GM21717 (cell line): ENCODE results near the gene GZMM.

Experiments used
- ATAC-seq: cut with Tn5 transposase; IDR thresholded peaks from one replicate; pipeline ENCODE4 v1.9.1; 2021; ENCODE audit warnings: mild to moderate bottlenecking, moderate library complexity; ENCODE audit not compliant: unreplicated experiment

GZMM gene

DNA sequence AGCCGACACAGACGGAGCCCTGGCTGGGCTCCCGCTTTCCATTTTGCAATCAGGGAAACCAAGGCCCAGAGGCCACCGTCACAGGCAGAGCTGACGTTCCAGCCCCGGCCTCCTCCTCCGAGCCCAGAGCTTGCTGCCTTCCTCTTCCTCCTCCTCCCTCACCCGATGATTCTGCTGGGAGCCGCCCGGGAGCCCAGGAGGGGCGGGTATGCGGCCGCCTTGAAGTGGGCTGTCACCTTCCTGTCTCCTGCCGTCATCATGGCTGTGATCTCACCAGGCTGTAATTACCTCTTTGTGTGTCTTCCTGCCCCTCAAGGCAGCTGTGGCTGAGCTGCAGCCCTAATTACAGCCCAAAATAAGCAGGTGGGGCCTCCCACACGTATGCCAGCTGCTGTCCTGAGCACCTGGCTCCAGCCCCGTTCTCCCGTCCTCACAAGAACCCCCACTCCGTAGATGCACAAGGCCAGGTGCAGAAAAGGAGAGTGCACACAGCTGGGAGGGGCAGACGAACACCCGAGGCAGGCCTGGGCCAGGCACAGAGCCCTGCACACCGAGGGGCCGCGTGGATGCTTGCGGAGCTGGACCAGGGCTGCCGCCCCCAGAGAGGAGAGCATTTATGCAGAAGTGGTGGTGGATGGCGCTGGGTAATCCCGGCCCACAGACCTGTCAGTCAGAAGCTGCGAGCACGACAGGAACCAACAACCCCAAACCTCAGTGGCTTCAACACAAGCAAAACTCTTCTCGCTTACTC is 32.6 kb upstream of the GZMM start:
- ATAC-seq, result no peak

DNA sequence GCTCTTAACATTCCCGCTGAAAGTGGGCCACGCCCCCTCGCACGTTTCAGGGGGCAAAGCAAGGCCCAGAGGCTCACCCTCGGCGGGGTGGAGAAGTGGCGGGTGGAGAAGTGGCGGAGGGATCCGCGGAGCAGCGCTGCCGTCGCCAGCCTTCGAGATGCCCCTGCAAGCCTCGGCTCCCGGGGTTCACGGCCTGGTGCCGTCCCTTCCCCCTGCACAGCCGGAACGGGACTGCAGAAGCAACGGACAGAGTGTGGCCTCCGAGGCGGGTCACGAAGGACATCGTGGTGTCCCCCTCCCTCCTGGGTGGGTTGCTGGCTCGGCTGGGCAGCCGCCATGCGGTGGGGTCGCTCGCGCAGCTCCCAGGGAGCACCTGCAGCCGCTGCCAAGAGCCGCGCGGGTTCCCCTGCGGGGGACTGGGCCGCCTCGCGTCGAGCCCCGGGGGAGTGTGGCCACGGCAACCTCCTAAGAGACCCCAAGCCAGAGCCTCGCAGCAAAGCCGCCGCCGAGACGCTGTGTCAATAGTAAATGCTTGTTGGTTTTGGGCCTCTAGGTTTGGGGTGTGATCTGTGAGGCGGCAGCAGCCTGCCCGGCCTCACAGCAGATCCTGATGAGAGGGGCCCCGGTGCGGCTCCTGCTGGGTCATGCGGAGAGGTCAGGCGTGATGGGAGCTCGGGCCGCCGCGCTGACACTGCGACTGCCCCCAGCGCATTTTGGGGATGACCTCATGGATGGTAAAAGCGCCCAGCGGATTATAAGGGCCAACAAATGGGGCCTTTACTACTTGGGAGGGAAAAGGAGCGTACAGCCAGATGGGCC is 31.1 kb upstream of the GZMM start:
- ATAC-seq, result no peak

DNA sequence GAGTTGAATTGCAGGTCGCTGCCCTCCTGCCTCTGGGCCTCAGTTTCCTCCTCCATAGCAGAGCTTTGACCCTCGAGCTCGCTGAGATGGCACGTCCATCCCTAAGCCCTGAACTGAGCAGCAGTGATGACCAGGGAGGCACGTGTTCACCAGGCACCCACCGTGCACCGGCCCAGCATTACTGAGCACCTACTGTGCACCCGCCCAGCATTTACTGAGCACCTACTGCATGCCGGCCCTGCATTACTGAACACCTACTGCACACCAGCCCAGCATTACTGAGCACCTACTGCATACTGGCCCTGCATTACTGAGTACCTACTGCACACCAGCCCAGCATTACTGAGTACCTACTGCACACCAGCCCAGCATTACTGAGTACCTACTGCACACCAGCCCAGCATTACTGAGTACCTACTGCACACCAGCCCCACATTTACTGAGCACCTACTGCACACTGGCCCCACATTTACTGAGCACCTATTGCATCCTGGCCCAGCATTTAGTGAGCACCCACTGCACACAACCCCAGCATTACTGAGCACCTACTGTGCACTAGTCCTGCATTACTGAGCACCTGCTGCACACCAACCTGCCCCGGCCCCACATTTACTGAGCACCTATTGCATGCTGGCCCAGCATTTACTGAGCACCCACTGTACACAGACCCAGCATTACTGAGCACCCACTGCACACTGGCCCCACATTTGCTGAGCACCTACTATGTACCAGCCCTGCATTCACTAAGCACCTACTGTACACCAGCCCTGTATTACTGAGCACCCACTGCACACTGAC is 30.3 kb upstream of the GZMM start:
- no peak for ATAC-seq

DNA sequence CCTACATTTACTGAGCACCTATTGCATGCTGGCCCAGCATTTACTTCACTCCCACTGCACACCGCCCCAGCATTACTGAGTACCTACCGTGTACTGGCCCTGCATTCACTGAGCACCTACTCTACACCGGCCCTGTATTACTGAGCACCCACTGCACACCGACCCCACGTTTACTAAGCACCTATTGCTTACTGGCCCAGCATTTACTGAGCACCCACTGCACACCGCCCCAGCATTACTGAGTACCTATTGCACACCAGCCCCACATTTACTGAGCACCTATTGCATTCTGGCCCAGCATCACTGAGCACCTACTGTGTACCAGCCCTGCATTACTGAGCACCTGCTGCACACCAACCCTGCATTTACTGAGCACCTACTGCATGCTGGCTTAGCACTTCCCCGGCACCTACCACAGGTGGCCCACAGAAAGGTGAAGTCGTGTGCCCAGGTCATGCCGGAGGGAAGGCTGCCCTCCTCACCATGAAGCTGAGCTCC is 29.6 kb upstream of the GZMM start:
- no peak for ATAC-seq

DNA sequence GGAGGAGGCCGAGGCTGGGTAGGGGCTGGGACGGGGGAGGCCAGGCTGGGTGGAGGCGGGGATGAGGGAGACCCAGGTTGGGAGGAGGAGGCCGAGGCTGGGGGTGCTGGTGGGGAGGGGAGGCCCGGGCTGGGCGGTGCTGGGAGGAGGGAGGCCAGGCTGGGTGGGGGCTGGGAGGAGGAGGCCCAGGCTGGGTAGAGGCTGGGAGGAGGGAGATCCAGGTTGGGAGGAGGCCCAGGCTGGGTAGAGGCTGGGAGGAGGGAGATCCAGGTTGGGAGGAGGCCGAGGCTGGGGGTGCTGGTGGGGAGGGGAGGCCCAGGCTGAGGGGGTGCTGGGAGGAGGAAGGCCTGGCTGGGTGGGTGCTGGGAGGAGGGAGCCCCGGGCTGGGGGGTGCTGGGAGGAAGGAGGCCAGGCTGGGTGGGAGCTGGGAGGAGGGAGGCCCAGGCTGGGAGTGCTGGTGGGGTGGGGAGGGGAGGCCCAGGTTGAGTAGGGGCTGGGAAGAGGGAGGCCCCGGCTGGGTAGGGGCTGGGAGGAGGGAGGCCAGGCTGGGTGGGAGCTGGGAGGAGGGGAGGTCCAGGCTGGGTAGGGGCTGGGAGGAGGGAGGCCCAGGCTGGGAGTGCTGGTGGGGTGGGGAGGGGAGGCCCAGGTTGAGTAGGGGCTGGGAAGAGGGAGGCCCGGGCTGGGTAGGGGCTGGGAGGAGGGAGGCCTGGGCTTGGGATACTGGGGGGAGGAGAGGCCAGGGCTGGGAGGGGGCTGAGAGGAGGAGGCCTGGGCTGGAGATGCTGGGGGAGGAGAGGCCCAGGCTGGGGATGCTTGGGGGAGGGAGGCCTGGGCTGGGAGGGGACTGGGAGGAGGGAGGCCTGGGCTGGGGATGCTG is 25.9 kb upstream of the GZMM start:
- no peak for ATAC-seq

DNA sequence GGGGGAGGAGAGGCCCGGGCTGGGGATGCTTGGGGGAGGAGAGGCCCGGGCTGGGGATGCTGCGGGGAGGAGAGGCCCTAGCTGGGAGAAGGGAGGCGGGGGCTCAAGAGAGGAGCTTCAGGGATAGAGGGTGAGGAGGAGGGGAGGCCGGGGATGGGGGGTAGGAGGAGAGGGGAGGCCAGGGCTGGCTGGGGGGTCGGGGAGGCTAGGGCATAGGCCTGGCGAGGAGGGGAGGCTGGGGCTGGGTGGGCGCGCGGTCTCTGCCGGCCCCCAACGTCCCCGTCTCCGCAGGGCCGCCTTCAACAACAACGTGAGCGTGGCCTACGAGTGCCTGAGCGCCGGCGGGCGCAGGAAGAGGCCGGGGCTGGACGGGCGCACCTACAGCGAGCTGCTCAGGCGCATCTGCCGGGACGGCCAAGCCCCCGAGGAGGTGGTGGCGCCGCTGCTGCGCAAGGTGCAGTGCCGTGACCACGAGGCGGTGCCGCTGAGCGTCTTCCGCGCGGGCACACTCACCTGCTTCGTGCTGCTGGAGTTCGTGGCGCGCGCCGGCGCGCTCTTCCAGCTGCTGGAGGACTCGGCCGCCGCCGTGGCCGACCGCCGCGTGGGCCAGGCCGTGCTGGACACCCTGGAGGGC is 25.1 kb upstream of the GZMM start:
- no peak for ATAC-seq

DNA sequence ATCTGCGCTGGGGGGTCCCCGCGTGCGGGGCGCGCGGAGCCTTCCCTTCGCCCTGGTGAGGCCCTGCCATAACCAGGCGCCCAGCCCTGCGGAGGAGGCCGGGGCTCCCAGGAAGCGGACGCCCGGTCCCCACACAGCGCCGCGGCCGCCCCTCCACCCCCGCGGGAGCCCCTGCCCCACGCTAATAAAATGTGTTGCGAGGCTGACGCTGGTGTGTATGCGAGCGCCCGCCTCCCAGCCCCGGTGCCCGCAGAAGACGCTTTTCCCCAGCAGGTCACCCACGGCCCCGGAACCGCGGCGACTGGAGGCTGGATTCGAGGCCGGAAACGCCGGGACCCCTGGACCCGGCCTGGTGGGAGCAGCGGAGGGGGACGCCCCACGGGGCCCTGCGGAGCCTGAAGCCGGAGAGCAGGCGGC is 24.4 kb upstream of the GZMM start:
- no peak for ATAC-seq

DNA sequence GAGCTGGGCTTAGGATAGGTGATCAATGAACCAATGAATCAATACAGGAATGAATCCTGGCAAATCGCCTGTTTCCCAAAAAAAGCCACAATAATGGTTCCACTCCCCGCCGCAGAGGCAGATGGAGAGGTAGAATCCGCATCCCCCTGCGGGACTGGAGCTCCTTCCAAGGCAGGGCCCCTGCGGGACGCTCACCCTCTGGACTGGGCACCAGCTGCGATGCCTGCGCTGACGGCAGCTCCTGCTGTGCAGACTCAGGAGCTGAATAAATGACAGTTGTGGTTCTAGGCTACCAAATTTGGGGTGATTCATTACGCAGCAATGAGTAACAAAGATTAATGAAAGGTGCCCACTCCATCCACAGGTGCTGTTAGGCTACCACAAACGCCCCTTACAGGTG is 21.1 kb upstream of the GZMM start:
- no peak for ATAC-seq

DNA sequence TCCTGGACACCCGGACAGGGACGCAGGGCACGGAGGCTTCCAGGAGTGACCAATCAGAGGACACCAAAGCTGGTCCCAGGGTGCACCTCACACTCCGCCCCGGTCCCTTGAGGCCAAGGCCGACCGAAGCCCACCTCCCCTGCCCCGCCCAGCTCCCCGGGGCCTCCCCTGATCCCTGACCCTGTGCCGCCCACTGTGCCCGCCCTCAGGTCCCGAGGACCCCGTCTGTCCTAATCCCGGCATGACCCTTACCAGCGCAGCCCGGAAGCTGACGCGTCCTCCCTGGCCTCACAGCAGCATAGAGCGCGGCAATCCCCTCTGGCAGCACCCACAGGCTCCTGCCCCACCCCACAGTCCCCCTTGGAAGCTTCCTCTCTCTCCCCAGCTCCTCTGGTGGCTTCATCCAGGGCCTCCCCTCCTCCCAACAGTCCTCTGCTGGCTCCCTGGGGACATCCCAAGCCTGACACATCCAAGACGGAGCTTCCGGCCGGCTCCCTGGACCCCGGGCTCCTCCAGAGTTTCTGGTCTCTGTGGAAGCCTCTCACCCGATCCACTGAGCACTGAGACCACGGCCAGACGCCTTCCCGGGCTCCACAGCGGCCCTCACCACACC is 19.7 kb upstream of the GZMM start:
- no peak for ATAC-seq

DNA sequence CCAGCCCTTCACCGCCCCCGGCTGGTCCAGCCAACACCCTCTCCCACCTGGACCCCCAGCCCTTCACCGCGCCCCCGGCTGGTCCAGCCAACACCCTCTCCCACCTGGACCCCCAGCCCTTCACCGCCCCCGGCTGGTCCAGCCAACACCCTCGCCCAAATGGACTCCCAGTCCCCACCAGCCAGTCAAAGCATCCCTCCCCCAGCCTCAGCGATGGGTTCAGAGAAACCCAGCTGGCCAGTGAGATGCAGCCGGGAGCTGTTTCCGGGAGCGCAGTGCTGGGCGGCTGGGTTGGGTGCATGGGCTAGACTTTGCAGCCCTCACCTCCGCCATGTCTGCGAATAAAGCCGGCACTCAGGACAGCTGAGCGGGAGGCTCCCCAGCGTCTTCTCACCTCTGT is 18.8 kb upstream of the GZMM start:
- no peak for ATAC-seq

DNA sequence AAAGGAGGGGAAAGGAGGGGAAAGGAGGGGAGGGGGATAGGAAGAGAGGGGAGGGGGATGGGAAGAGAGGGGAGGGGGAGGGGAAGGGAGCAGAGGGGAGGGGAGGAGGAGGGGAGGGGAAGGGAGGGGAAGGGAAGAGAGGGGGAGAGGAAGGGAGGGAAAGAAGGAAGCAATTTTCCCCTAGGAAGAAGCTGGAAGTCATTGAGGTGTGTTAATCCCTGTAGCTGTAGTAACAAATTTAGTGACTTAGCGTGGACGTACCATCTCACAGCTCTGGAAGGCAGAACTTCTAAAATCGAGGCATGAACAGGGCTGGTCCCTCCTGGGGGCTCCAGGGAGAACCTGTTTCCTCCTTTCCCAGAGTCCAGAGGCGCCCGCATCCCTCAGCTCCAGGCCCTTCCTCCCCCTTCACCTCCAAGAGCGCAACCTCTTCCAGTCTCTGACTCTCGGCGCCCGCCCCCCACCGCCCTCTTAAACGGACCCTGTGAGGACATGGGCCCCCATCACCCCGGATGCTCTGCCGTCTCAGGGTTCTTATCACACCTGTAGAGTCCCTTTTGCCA is 17.9 kb upstream of the GZMM start:
- ATAC-seq, result no peak

DNA sequence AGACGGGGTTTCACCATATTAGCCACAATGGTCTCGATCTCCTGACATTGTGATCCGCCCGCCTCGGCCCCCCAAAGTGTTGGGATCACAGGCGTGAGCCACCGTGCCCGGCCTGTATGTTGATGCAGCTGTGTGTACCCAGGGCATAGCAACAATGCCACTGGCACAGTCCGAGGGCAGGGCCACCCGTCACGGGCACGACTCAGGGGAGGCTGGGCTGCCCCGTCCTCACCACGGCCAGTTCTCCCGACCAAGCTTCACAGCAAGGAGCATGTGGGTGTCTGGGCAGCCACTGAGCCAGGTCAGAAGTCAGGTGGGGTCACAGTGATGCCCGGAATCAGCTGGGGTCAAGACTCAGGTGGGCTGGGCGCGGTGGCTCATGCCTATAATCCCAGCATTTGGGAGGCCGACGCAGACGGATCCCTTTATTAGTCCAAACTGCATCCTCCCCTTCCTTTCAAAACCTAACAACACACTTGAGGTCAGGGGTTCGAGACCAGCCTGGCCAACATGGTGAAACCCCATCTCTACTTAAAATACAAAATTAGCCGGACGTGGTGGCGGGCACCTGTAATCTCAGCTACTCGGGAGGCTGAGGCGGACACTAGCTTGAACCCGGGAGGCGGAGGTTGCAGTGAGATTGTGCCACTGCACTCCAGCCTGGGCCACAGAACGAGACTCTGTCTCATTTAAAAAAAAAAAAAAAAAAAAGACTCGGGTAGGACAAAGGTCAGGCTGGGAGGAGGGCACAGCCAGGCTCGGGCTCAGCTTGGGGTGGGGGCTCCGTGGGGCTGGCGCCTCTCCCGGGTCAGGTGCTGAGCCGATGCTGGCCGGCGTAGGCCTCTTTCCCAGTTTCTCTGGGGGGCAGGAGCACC is 13.5 kb upstream of the GZMM start:
- no peak for ATAC-seq

DNA sequence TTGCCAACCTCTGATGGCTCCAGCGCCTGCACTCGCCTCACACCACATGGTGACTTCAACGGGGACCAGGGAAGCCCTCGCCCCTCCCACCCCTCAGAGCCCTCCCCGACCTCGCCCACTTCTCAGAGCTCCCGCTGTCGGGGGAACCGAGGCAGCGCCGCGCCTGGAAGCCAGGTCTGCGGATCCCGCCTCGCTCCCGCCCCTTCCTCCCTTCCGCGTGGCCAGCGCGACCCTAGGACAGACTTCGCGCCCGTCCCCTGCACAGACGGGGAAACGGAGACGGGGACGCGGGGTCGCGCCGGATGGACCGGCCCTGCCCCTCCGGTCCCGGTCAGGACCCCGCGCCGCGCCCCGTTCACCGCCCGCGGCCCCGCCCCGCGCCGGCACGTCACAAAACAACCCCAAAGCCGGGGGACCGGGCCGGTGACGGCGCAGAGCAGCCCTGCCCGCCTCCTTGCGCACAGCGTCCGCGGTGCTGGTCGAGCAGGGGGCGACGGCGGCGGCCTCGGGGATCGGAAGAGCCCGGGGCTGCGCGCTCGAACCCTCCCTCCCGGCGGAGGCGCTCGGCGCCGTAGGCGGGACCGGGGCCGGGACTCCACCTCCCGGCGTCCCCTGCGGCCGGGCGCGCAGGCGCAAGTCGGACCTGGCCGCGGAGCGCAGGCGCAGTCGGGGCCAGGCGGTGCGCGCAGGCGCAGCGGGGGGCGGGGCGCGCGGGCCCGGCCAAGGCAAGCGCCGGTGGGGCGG is 12.7 kb upstream of the GZMM start:
- peak; percentile 37 for ATAC-seq

DNA sequence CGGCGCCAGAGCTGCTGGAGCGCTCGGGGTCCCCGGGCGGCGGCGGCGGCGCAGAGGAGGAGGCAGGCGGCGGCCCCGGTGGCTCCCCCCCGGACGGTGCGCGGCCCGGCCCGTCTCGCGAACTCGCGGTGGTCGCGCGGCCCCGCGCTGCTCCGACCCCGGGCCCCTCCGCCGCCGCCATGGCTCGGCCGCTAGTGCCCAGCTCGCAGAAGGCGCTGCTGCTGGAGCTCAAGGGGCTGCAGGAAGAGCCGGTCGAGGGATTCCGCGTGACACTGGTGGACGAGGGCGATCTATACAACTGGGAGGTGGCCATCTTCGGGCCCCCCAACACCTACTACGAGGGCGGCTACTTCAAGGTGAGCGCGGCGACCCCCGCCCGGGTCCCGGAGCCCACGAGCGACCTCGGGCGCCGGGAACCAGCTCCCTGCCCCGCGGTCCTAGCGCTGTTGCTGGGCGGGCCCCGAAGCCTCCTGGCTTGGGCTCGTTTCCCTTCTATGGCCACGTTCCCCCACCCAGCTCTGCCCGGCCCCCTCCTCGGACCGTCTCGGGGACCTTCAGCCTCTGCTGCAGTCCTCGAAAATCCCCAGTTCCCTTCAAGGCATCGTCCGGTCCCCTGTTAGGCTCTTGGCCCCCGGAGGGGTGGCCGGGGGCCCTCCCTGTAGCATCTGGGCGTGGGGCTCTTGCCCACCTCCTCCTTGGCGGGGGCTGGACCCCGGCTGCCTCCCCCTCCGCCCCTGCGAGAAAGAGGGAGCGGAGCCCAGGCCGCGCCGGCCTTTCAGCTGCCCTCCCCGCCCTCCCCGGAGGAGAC is 11.9 kb upstream of the GZMM start, which contains the start of gene CDC34:
Gene CDC34, plus strand, starts transcription at position 8 of the 808 bp plus-strand sequence. Its CDS starts 172 bp downstream, at position 180.
- ATAC-seq, result peak; percentile 22

DNA sequence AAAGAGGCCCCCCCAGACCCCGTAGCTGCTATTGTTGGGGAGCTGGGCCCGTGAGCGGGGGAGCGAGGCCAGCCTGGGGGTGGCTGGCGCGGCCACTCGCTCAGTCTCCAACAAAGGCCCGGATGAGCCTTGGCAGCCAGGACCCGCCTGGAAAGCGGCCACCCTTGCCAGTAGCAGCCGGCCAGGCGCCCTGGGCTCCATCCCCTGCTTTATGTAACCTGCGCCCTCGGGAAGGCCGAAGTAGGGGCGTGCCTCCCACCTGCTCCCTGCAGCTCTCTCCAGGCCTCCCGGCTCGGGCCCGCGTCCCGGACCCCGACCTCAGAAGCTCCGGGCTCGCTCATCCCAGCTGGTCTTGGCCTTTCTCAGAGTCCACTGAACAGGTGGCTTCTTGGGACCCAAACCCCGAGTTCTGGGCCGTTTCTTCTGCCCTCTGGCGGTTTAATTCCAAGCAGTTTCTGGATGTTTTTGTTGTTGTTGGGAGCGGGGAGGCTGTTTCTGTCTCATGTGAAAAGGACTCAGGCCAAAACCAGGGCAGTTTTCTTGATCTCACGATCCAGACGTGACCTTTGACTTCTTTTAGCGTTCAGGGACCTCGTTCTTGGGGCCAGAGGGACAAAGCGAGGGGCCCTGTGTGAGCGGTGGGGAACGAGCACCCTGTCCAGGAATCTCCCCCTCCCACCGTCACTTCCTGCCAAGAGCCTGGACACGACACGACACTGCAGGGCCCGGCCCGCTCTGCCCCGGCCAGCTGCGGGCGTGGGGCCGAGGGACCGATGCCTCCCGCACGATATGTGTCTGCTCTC is 11.1 kb upstream of the GZMM start:
- peak; percentile 4 for ATAC-seq
